NT2/D1 (cell line): ENCODE data around the gene KLF15.

ENCODE experiments used
- SUZ12 ChIP-seq: IDR thresholded peaks from 2 replicates; pipeline ENCODE4 v1.6.1; 2011; ENCODE audit not compliant: insufficient read length, insufficient read depth; ENCODE audit errors: extremely low read depth
- YY1 ChIP-seq: IDR thresholded peaks from 2 replicates; pipeline ENCODE4 v1.6.1; 2011; ENCODE audit not compliant: insufficient read length, insufficient read depth
- ZNF274 ChIP-seq: IDR thresholded peaks from 2 replicates; pipeline ENCODE4 v1.6.1; 2011; ENCODE audit warnings: mild to moderate bottlenecking, low read depth, low read length

DNA sequence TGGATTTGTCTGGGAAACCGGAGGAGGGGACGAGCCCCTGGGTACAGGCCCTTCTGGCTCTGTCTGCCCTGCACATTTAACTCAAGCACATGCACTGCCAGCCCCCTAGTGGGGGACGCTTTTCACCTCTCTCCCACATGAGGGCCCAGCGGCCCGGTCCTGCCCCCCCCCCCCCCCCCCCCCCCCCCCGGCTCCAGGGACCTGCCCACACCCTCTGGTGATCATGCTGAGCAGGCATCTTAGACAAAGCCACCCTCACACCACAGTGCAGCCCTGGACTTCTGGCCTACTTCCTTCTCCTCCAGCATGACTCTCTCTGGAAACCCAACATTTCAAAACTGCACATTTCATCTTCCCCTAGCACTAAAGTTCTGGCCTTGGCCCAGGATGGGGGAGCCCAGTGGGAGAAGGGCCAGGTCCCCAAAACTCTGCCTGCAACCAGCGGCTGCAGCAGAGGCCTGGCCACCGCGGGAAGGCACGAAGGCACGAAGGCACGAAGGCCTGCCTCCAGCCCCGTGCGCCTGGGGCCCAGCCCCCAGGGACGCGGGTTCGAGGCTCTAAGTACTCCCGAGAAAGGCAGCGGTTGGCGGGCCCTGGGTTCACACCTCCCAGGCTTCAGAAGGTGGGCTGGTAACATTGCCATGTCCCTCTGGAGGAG, 14.1 kb downstream of the KLF15 start:
- no peak for TF ChIP-seq ZNF274
- no peak for TF ChIP-seq YY1
- no peak for TF ChIP-seq SUZ12
